C4-2B (cell line): Measurements from ENCODE around the gene UQCRC2.

Experiments
- ZFX ChIP-seq: fragments of 450-650 bp; IDR thresholded peaks from 2 replicates; pipeline ENCODE4 v1.6.1; 2017
- TF ChIP-seq, protein P1 (sequence below): fragments of 450-650 bp; conservative IDR thresholded peaks from 2 replicates; pipeline ENCODE4 v1.5.1; 2017; ENCODE audit warnings: mild to moderate bottlenecking

DNA sequence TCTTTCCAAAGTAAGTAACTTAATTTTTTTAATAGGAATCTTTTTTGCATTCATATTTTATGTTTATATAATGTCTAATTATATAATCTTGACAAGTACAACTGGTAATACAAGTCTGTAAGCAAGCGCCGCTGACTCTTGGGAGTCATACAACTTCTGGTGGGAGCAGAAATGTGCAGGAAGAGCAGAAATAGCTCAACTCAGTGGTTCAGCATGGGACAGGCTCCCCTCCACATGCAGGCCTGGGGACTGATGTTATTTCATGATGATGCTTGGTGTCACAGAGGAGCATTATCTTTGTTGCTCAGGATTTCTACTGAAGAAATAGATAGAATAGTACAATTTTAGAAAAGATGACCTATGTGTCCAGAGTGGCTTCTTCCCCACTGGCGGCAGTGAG, 10.7 kb downstream of the UQCRC2 start:
- TF ChIP-seq, protein P1, sequence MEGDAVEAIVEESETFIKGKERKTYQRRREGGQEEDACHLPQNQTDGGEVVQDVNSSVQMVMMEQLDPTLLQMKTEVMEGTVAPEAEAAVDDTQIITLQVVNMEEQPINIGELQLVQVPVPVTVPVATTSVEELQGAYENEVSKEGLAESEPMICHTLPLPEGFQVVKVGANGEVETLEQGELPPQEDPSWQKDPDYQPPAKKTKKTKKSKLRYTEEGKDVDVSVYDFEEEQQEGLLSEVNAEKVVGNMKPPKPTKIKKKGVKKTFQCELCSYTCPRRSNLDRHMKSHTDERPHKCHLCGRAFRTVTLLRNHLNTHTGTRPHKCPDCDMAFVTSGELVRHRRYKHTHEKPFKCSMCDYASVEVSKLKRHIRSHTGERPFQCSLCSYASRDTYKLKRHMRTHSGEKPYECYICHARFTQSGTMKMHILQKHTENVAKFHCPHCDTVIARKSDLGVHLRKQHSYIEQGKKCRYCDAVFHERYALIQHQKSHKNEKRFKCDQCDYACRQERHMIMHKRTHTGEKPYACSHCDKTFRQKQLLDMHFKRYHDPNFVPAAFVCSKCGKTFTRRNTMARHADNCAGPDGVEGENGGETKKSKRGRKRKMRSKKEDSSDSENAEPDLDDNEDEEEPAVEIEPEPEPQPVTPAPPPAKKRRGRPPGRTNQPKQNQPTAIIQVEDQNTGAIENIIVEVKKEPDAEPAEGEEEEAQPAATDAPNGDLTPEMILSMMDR, result no peak
- no peak for TF ChIP-seq ZFX
